Thyroid gland (tissue), 4 donors: ENCODE data around the gene GALNT10. TPM values are rescaled to one million over a fixed set of nuclear protein-coding genes. Genes with fewer than 3 reads are reported as not detected.

Experiments
- DNase-seq, 2 donors: peaks; one replicate each; pipeline ENCODE4 v3.0.0-alpha.2; 2019
- H3K27ac ChIP-seq, 3 donors: fragments of 200-600 bp; sonication (generic); 1 replicate in 2 of 3; 2 replicates in 1 of 3; pipeline ENCODE4 v1.5.1; 2016 to 2019; ENCODE audit warnings: mild to moderate bottlenecking in 1 of 3, moderate library complexity in 1 of 3
- H3K27me3 ChIP-seq: fragments of 200-600 bp; sonication (generic); one replicate; pipeline ENCODE4 v1.5.1; 2019
- H3K36me3 ChIP-seq, 2 donors: fragments of 200-600 bp; sonication (generic); one replicate each; pipeline ENCODE4 v1.5.1; 2016 to 2019
- H3K4me1 ChIP-seq, 2 donors: fragments of 200-600 bp; sonication (generic); one replicate each; pipeline ENCODE4 v1.5.1; 2017 to 2019
- H3K4me3 ChIP-seq, 3 donors: fragments of 200-600 bp; sonication (generic); replicated peaks in 1 of 3; 1 replicate in 2 of 3; 2 replicates in 1 of 3; pipeline ENCODE4 v1.5.1; 2016; ENCODE audit warnings: mild to moderate bottlenecking in 1 of 3
- H3K9me3 ChIP-seq: fragments of 200-600 bp; sonication (generic); one replicate; pipeline ENCODE4 v1.5.1; 2017
- POLR2A ChIP-seq, 2 donors: fragments of 450-650 bp; IDR thresholded peaks; one replicate each; pipeline ENCODE4 v1.6.1; 2017; ENCODE audit warnings: antibody characterized with exemption in 2 of 2, mild to moderate bottlenecking in 2 of 2, moderate library complexity in 1 of 2
- WGBS, 2 donors: methylation state at CpG; one replicate each; pipeline ENCODE4 v1.1.5; 2017; 5-methylcytosine and 5-hydroxymethylcytosine counted together
- intact Hi-C: fragments of 100-400 bp; cut with DNase I; formaldehyde crosslinking; loops from one replicate; pipeline ENCODE4 v1.15.1; 2023
- total RNA-seq, 4 donors: library from RNA; depleted of rRNA; stranded (reverse); fragments of >200 nt; gene quantifications; one replicate each; pipeline ENCODE4 v1.2.3, GENCODE V29; 2016
- TF ChIP-seq, protein P1 (sequence below), 6 experiments: fragments of 200-600 bp in 3 of 6; fragments of 450-650 bp in 3 of 6; sonication (generic) in 3 of 6; IDR thresholded peaks; one replicate each; pipeline ENCODE4 v1.5.1; 2016 to 2019; ENCODE audit warnings: antibody characterized with exemption in 6 of 6, mild to moderate bottlenecking in 2 of 6, inconsistent platforms in 1 of 6, moderate library complexity in 1 of 6

The GALNT10 gene
- total RNA-seq, 4 donors from 2014 or later, result 33.3 to 69.6 (median 58.1) TPM

DNA sequence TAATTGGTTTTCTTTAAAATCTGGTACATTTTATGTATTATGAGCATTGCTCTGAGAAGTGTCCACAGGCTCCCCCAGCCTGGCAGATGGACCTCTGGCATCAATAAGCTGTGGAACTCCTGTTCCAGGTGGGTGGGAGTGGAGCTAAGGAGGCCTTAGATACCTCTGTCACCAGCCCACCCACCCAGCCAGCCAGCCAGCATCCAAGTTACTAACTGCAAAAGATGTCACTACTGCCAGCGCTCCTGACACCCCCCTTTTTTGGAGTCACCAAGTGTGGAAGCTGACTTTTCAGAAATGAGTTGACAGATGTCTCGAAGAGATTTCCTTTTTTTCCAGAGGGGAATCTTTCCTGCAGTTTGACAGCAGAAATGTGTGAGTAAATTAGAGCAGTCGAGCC is 111.2 kb downstream of the GALNT10 start:
- TF ChIP-seq, protein P1, sequence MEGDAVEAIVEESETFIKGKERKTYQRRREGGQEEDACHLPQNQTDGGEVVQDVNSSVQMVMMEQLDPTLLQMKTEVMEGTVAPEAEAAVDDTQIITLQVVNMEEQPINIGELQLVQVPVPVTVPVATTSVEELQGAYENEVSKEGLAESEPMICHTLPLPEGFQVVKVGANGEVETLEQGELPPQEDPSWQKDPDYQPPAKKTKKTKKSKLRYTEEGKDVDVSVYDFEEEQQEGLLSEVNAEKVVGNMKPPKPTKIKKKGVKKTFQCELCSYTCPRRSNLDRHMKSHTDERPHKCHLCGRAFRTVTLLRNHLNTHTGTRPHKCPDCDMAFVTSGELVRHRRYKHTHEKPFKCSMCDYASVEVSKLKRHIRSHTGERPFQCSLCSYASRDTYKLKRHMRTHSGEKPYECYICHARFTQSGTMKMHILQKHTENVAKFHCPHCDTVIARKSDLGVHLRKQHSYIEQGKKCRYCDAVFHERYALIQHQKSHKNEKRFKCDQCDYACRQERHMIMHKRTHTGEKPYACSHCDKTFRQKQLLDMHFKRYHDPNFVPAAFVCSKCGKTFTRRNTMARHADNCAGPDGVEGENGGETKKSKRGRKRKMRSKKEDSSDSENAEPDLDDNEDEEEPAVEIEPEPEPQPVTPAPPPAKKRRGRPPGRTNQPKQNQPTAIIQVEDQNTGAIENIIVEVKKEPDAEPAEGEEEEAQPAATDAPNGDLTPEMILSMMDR (IDR thresholded peaks at IDR 0.05), result no peak
- TF ChIP-seq POLR2A (IDR thresholded peaks at IDR 0.05), result no peak
- Histone ChIP-seq H3K27me3 (no peaks in the 10 kb centered on the region), H3K9me3 (no peaks in the 10 kb centered on the region), H3K36me3 (no peaks in the 10 kb centered on the region), H3K27ac (peak overlapping the region; percentile 58 to 82 (median 66)), H3K4me1 (peaks cover 15 to 23% of the 10 kb centered on the region in 2 donors), H3K4me3 (no peak overlapping the region)
- WGBS, 2 donors, result 28 to 33% methylated on average over 3 of the region's 3 CpGs
- intact Hi-C loops, result no loop called here
- peak; percentile 23 to 32 for DNase-seq

DNA sequence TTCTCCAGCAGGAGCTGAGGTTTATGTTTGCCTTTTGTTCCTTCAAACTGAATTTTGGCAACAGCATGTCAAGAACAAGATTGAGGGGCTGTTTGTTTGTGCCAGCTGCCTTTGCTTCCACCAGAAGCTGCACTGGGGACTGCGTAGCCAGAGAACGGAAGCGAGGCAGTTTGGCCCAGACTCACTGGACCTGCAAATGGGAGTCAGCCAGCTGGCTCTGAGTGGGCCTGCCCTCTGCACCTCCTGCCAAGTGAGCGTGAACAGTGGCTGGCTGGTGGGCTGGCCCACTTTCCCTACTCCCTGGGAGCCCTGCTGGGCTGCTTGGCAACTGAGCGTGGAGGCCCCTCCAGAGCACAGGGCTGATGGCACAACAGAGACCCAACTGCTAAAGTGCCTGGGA is 111.6 kb downstream of the GALNT10 start:
- peak; percentile 95 to 96 for DNase-seq
- no peaks in the 10 kb centered on the region for H3K27me3 ChIP-seq
- 15 to 30% methylated on average over 5 of the region's 5 CpGs for WGBS, 2 donors
- no peak overlapping the region for H3K4me3 ChIP-seq
- no peaks in the 10 kb centered on the region for H3K36me3 ChIP-seq
- TF ChIP-seq POLR2A (IDR thresholded peaks at IDR 0.05), result peak in 1 of 2 donors; percentile 30
- TF ChIP-seq, protein P1 (IDR thresholded peaks at IDR 0.05), result no peak
- intact Hi-C loops, result no loop called here
- no peaks in the 10 kb centered on the region for H3K9me3 ChIP-seq
- peaks cover 15 to 20% of the 10 kb centered on the region in 2 donors for H3K4me1 ChIP-seq
- peak overlapping the region; percentile 58 to 82 (median 66) for H3K27ac ChIP-seq

DNA sequence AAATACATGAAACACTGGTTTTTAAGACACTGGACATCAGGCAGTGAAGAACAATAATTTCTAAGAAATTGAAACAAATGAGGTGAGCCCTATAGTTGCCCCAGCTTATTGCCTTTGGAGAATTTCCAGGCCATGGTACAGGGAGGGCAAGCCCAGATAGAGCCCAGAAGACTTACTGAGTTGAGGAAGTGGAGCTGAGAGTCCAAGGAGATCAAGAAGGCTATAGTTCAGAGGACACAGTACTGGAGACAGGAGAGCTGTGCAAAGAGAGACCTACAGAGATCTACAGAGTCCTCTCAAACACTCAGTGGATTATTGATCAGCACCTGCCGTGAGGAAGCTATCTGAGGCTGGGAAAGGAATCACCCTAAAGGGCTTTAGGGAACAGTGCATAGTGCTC is 112.6 kb downstream of the GALNT10 start:
- intact Hi-C loops, result no loop called here

DNA sequence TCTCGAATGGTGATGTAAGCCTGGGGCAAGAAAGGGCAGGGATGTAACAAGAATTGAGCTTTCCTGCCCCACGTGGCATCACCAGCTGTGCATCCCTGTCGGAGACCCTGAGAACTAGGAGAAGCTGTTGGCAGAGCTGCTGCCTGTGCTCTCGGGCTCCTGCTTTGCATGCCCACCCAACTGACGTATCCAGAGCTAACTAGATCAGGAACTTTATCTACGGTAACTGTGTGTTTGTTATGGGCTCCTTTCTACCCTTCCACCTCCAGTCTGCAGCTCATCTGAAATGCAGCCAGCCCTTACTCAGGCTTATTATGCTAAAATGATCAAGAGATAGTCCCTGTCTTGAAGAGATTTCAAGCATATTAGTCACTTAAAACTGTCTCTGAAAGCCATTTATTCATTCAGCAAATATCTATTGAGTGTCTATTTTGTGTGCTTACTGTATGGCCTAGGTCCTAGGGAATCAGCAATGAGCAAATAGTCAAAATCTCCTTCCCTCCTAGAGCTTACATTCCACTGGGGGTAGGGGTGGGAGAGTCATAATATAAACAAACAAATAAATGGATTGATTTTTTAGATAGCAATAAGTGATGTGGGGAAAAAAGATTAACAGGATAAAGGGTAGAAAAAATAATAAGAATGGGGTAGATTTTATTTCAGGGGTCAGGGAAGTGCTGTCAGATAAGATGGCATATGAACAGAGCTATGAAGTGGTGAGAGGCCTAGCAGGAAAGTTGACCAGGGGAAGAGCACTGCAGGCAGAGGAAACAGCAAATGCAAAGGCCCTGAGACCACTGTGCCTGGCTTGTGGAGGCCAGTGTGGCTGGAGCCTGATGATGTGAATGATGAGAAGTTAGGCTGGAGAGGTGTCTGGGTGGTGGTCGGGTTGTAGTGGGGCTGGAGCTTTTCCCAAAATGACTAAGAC is 118.2 kb downstream of the GALNT10 start:
- no peak overlapping the region for H3K4me3 ChIP-seq
- H3K27me3 ChIP-seq, result no peaks in the 10 kb centered on the region
- peak overlapping the region in 1 of 3 donors; percentile 37 for H3K27ac ChIP-seq
- DNase-seq, result no peak
- 90 to 93% methylated on average over 7 of the region's 7 CpGs for WGBS, 2 donors
- H3K4me1 ChIP-seq, result peaks cover 14 to 19% of the 10 kb centered on the region in 2 donors
- intact Hi-C loops, result no loop called here
- no peaks in the 10 kb centered on the region for H3K36me3 ChIP-seq
- TF ChIP-seq, protein P1 (IDR thresholded peaks at IDR 0.05), result no peak
- TF ChIP-seq POLR2A (IDR thresholded peaks at IDR 0.05), result no peak
- no peaks in the 10 kb centered on the region for H3K9me3 ChIP-seq

More for the DNA sequence above, 112.6 kb downstream of the GALNT10 start:
- TF ChIP-seq, protein P1 (IDR thresholded peaks at IDR 0.05), result no peak
- no peak for TF ChIP-seq POLR2A (IDR thresholded peaks at IDR 0.05)
- Histone ChIP-seq H3K4me3 (no peak overlapping the region), H3K27ac (no peak overlapping the region), H3K9me3 (no peaks in the 10 kb centered on the region), H3K4me1 (peaks cover 15 to 20% of the 10 kb centered on the region in 2 donors), H3K36me3 (no peaks in the 10 kb centered on the region), H3K27me3 (no peaks in the 10 kb centered on the region)
- whole genome bisulfite sequencing, 2 donors, result 91 to 100% methylated on average over 1 of the region's 1 CpG
- no peak for DNase-seq

DNA sequence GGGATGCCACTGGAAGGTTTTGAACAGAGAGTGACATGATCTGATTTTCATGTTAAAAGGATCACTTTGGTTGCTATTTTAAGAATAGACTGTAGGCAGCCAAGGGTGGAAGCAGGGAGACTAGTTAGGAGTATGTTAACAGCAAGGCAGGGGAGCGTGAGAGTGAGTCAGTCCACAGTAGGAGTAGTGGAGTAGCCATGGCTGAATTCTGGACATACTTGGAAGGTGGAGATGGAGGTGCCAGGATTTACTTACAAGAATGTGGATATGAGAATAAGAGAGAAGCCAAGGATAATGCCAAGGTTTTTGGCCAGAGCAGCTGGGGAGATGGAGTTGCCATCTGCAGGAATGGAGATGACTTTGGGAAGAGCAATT is 118.8 kb downstream of the GALNT10 start:
- H3K36me3 ChIP-seq, result no peaks in the 10 kb centered on the region
- H3K27me3 ChIP-seq, result no peaks in the 10 kb centered on the region
- no peaks in the 10 kb centered on the region for H3K9me3 ChIP-seq
- TF ChIP-seq, protein P1 (IDR thresholded peaks at IDR 0.05), result no peak
- peaks cover 15 to 21% of the 10 kb centered on the region in 2 donors for H3K4me1 ChIP-seq
- 73 to 75% methylated on average over 1 of the region's 1 CpG for WGBS, 2 donors
- H3K27ac ChIP-seq, result peak overlapping the region in 1 of 3 donors; percentile 37
- no peak overlapping the region for H3K4me3 ChIP-seq
- intact Hi-C loops, result no loop called here
- DNase-seq, result peak; percentile 33 to 46
